Ovary (tissue), 9 donors: ENCODE results near the gene PYY. TPM values are rescaled to one million over a fixed set of nuclear protein-coding genes. Genes with fewer than 3 reads are reported as not detected.

Source experiments
- DNase-seq, 5 donors: peaks; one replicate each; pipeline ENCODE4 v3.0.0-alpha.2; 2019 to 2020
- H3K27ac ChIP-seq, 2 donors: fragments of 200-600 bp; one replicate each; pipeline versions ENCODE4 v1.5.1 to v1.8.0; 2019 to 2022
- H3K27me3 ChIP-seq: fragments of 200-600 bp; one replicate; pipeline ENCODE4 v1.8.0; 2022
- H3K36me3 ChIP-seq: fragments of 200-600 bp; sonication (generic); one replicate; pipeline ENCODE4 v1.5.1; 2019
- H3K4me1 ChIP-seq: one replicate; pipeline ENCODE4 v1.8.1; 2013; ENCODE audit warnings: mild to moderate bottlenecking, moderate library complexity; ENCODE audit not compliant: insufficient read depth
- H3K4me3 ChIP-seq: fragments of 200-600 bp; sonication (generic); one replicate; pipeline ENCODE4 v1.5.1; 2017
- H3K9me3 ChIP-seq, 2 donors: fragments of 200-600 bp in 1 of 2; sonication (generic) in 1 of 2; one replicate each; pipeline versions ENCODE4 v1.5.1 to v1.8.1; 2013 to 2019; ENCODE audit warnings: mild to moderate bottlenecking in 1 of 2, moderate library complexity in 1 of 2
- CTCF ChIP-seq, 3 donors: fragments of 450-650 bp in 2 of 3; fragments of 200-600 bp in 1 of 3; IDR thresholded peaks; one replicate each; pipeline versions ENCODE4 v1.5.1 to v1.8.0; 2016 to 2022; ENCODE audit warnings: antibody characterized with exemption in 3 of 3, mild to moderate bottlenecking in 1 of 3
- EP300 ChIP-seq: sonication (generic); formaldehyde crosslinking; IDR thresholded peaks from one replicate; pipeline ENCODE4 v1.6.1; 2017; ENCODE audit warnings: antibody characterized with exemption
- POLR2A ChIP-seq: fragments of 450-650 bp; IDR thresholded peaks from one replicate; pipeline ENCODE4 v1.6.1; 2017; ENCODE audit warnings: antibody characterized with exemption, mild to moderate bottlenecking, moderate library complexity
- WGBS, 3 donors: extraction: QIAGEN DNeasy Blood & Tissue Kit in 1 of 3; methylation state at CpG; one replicate each; pipeline versions ENCODE4 v1.1.5 to v1.1.7; 2013 to 2017; 5-methylcytosine and 5-hydroxymethylcytosine counted together
- intact Hi-C, 4 donors: fragments of 100-400 bp; cut with DNase I; formaldehyde crosslinking; loops; one replicate each; pipeline versions ENCODE4 v1.11.0 to v1.15.1; 2022 to 2023
- polyA plus RNA-seq, 2 donors: library from polyadenylated mRNA; stranded (reverse); fragments of 200-250 nt in 1 of 2; fragments of 350-450 nt in 1 of 2; fragmentation: Illumina TruSeq in 1 of 2; extraction: RNeasy Lipid Tissue Mini Kit (QIAGEN cat#74804) in 1 of 2; gene quantifications; one replicate each; pipeline ENCODE4 v1.2.3, GENCODE V29; 2013 to 2014
- total RNA-seq, 7 donors: library from RNA; depleted of rRNA in 2 of 7; stranded (reverse); fragments of >200 nt in 2 of 7; fragmentation: NEBNext Ultra II Directional in 3 of 7; extraction: Animal tissue kit (Norgen Biotek cat#: 25700) in 3 of 7; gene quantifications; one replicate each; pipeline versions ENCODE4 v1.1.0 to v1.2.4, GENCODE V29; 2016 to 2023
- donor health status: DM: no; HTN: no; CAD: no; lungs with moderate emphysema.
- donor health status: DM: no; HTN: no; CAD: no.
- donor health status: Bipolar disorder and iron deficiency.
- donor health status: DM: yes; HTN: yes; CAD: no.
- donor health status: DM: no; HTN: no; CAD: no.
- donor health status: DM: yes; HTN: yes; CAD: no.

The PYY gene
- total and polyA plus RNA-seq, 9 donors: 0.18 to 1.1 (median 0.69) TPM; not detected in 6

- Histone ChIP-seq H3K36me3 (no peaks in the 10 kb centered on the region), H3K27ac (no peak overlapping the region), H3K9me3 (no peaks in the 10 kb centered on the region), H3K4me3 (peak overlapping the region; percentile 34), H3K4me1 (no peaks in the 10 kb centered on the region), H3K27me3 (no peaks in the 10 kb centered on the region)
- intact Hi-C loops: loop anchor here in 1 of 4 donors (10.0 kb wide), 1 partner anchor 60 kb away; no protein-coding TSS in a partner anchor
- peak; percentile 31 to 76 (median 63) for DNase-seq
- 3% methylated on average over 49 to 52 of the region's 52 CpGs for WGBS, 3 donors
- TF ChIP-seq CTCF (IDR thresholded peaks at IDR 0.05) (peak in 2 of 3 donors; percentile 64), EP300 (no peak), POLR2A (no peak)
Measured at GRCh38 chr17:43994272-43995149, 40.8 kb upstream of the PYY start.

GRCh38 chr17:43992641-43993040 lies 38.9 kb upstream of the PYY start:
- WGBS, 3 donors: 93 to 96% (median 94%) methylated on average over 14 of the region's 14 CpGs
- intact Hi-C loops: loop anchor here in 1 of 4 donors (10.0 kb wide), 1 partner anchor 58 kb away; no protein-coding TSS in a partner anchor
- no peaks in the 10 kb centered on the region for H3K27me3 ChIP-seq

GRCh38 chr17:43988301-43988700 lies 34.6 kb upstream of the PYY start:
- DNase-seq: no peak
- WGBS, 3 donors: 61 to 69% (median 62%) methylated on average over 9 of the region's 9 CpGs
- Histone ChIP-seq H3K4me1 (peaks cover 2% of the 10 kb centered on the region), H3K4me3 (no peak overlapping the region), H3K9me3 (no peaks in the 10 kb centered on the region), H3K27ac (no peak overlapping the region), H3K36me3 (no peaks in the 10 kb centered on the region), H3K27me3 (no peaks in the 10 kb centered on the region)
- intact Hi-C loops: no loop called here
- TF ChIP-seq POLR2A: no peak
- no peak for TF ChIP-seq CTCF (IDR thresholded peaks at IDR 0.05)
- no peak for TF ChIP-seq EP300

More at GRCh38 chr17:43992641-43993040, 38.9 kb upstream of the PYY start:
- H3K36me3 ChIP-seq: no peaks in the 10 kb centered on the region
- DNase-seq: no peak
- no peak for TF ChIP-seq CTCF (IDR thresholded peaks at IDR 0.05)
- TF ChIP-seq POLR2A: no peak
- no peak for TF ChIP-seq EP300
- H3K4me1 ChIP-seq: no peaks in the 10 kb centered on the region
- no peaks in the 10 kb centered on the region for H3K9me3 ChIP-seq
- no peak overlapping the region for H3K27ac ChIP-seq
- H3K4me3 ChIP-seq: no peak overlapping the region

- H3K4me1 ChIP-seq: peaks cover 2% of the 10 kb centered on the region
- intact Hi-C loops: no loop called here
- H3K4me3 ChIP-seq: no peak overlapping the region
- DNase-seq: no peak
- 57 to 62% (median 61%) methylated on average over 12 of the region's 12 CpGs for WGBS, 3 donors
- H3K27me3 ChIP-seq: no peaks in the 10 kb centered on the region
- H3K9me3 ChIP-seq: no peaks in the 10 kb centered on the region
- H3K27ac ChIP-seq: no peak overlapping the region
- no peaks in the 10 kb centered on the region for H3K36me3 ChIP-seq
- no peak for TF ChIP-seq EP300
- TF ChIP-seq CTCF (IDR thresholded peaks at IDR 0.05): no peak
- TF ChIP-seq POLR2A: no peak
Measured at GRCh38 chr17:43987131-43988021, 33.6 kb upstream of the PYY start.
